Left renal cortex interstitium (tissue), 4 donors: ENCODE measurements around the gene APOBEC3F. TPM values are rescaled to one million over a fixed set of nuclear protein-coding genes. Genes with fewer than 3 reads are reported as not detected.
"Not testable (repeated sequence)": the region's sequence is repeated elsewhere in the genome, so short reads cannot be mapped to it uniquely, and the experiment has no call there.

Experiments
- DNase-seq, 4 donors: peaks; one replicate each; pipeline ENCODE4 v3.0.0-alpha.2; 2013; ENCODE audit warnings: low read depth in 4 of 4, low spot score in 2 of 4, missing footprints in 1 of 4
- polyA plus RNA-seq, 4 donors: library from polyadenylated mRNA; unstranded; fragments of 120-200 nt; gene quantifications; one replicate each; pipeline ENCODE4 v1.2.1, GENCODE V29; 2013; ENCODE audit not compliant: insufficient read length in 4 of 4

Gene APOBEC3F
- polyA plus RNA-seq, 4 donors = 6.8 to 10.4 (median 8.8) TPM

- DNase-seq = no peak
Observed at GRCh38 chr22:39026509-39027150, 14.0 kb upstream of the APOBEC3F start.

- DNase-seq = no peak
Observed at GRCh38 chr22:39027717-39028116, 12.9 kb upstream of the APOBEC3F start.

GRCh38 chr22:39028281-39028680, 12.4 kb upstream of the APOBEC3F start:
- DNase-seq = no peak

- DNase-seq = no peak
Observed at GRCh38 chr22:39029227-39029626, 11.4 kb upstream of the APOBEC3F start.

GRCh38 chr22:39030705-39031104, 10.0 kb upstream of the APOBEC3F start:
- no peak for DNase-seq

- DNase-seq = not testable (repeated sequence)
Observed at GRCh38 chr22:39031434-39032295, 9.0 kb upstream of the APOBEC3F start.

GRCh38 chr22:39037071-39037470, 3.6 kb upstream of the APOBEC3F start:
- DNase-seq = not testable (repeated sequence)

GRCh38 chr22:39039306-39040126, 1.1 kb upstream of the APOBEC3F start:
- DNase-seq = no peak

DNA sequence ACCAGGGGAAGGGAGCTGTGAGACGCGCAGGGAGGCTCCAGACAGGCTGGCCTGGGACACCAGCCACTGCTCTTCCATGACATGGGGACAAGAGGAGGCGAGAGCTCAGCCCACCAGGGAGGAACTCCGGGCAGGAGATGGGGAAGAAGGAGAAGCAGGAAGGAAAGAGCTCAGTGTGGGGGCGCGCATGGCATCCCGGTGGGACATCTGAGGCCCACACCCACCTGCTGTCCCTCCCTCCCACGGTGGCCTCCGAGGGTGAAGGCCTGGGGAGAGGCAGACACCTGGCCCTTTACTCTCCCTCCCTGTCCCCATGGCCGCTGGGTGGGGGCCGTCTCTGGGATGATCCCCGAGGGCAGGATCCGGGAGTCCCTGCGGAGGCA, 518 bp upstream of the APOBEC3F start:
- DNase-seq = not testable (repeated sequence)

- no peak for DNase-seq
Observed at GRCh38 chr22:39041908-39042307, 1.2 kb downstream of the APOBEC3F start.

DNA sequence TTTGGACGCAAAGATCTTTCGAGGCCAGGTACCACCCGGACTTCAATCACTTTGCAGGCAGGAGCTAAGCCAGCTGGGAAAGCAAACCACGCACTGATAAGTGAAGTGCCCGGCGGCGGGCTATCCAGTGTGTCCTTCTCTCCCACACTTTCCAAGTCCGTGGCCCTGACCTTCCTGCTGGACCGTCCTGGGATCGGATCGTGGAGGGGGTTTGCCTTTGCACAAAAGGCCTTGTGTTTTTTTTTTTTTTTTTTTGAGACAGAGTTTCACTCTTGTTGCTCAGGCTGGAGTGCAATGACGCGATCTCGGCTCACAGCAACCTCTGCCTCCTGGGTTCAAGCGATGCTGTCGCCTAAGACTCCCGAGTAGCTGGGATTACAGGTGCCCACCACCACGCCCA, 2.4 kb downstream of the APOBEC3F start:
- DNase-seq = not testable (repeated sequence)

- not testable (repeated sequence) for DNase-seq
Observed at GRCh38 chr22:39045136-39045535, 4.5 kb downstream of the APOBEC3F start.

- DNase-seq = not testable (repeated sequence)
Observed at GRCh38 chr22:39049486-39049885, 8.8 kb downstream of the APOBEC3F start.

GRCh38 chr22:39051844-39052495, 11.3 kb downstream of the APOBEC3F start:
- DNase-seq = not testable (repeated sequence)

- no peak for DNase-seq
Observed at GRCh38 chr22:39055658-39056057, 15.0 kb downstream of the APOBEC3F start.

DNA sequence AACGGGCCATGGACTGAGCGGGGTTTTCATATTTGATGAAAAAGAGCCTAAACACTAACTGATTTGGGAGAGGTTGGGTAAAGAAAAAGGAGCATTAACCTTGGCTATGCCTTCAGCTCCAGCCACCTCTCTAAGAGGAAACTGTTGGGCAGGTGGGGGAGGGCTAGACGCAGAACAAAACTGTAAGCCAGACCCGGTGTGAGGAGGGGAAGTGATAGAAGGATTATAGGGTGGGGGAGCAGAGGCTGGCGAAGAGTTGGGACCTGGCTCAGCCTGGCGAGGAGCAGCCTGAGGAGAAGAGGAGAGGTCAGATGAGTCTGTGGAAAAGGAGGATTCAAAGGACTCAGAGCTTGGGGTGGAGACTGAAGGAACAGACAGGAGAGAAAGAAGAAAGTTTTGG, 20.6 kb downstream of the APOBEC3F start:
- not testable (repeated sequence) for DNase-seq

DNA sequence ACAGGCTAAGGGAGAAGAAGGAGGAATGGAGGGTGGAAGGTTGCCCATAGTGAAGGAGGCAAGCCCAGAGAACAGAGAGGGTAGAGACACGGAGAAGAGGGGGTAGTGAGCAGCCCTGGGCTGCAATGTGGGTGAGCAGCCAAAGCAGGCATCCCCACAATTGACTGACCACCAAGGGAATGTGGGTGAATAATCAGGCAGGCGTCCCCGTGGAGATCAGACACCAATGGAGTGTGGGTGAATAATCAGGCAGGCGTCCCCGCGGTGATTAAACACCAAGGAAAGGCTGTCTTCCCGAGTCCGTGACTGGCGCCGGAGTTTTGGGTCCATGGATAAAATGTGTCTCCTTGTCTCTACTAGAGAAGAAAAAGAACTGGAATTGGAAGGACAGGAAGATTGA, 21.3 kb downstream of the APOBEC3F start:
- DNase-seq = not testable (repeated sequence)

GRCh38 chr22:39063904-39064303, 23.2 kb downstream of the APOBEC3F start:
- DNase-seq = not testable (repeated sequence)

DNA sequence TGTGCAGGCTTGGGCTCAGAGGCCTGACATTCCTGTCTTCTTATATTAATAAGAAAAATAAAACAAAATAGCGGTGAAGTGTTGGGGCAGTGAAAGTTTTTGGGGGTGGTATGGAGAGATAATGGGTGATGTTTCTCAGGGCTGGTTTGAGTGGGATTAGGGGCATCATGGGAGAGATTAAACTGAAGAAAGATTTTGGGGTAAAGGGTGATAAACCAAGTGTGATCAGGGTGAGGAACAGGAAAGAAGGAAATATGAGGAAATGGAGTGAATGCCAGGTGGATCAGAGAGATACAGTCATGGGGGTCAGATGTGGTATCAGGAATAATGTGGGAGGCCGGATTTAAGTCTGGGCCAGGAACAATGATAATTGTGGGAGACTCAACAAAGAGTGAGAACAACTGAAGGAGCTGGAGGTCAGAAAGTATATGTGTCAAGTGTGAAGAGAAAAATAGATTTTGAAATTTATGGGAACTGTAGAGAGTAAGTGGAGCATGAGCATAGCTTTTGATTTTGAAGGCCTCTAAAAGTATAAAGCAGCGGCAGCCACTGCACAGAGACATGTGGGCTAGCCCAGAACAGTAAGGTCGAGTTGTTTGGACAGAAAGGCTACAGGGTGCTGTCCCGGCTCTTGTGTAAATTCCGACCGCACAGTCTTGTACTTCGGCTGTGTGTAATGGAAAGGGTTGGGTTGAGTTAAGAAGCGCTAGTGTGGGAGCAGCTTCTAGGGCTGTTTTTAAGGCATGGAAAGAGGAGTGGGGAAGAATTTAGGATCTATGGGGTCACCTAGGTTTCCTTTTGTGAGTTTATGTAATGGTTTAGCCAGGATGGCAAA, 26.0 kb downstream of the APOBEC3F start:
- DNase-seq = not testable (repeated sequence)
